Prostate gland (tissue), 2 donors: ENCODE results near the gene AANAT. TPM values are rescaled to one million over a fixed set of nuclear protein-coding genes. Genes with fewer than 3 reads are reported as not detected.
A peak's percentile ranks its signal among the peaks of the same experiment; 100 is the strongest.

Source experiments
- DNase-seq: peaks from one replicate; pipeline ENCODE4 v3.0.0-alpha.2; 2019; ENCODE audit warnings: low spot score
- H3K27ac ChIP-seq, 2 donors: fragments of 200-600 bp; sonication (generic); 2 replicates each; pipeline ENCODE4 v1.5.1; 2017 to 2019
- H3K27me3 ChIP-seq: fragments of 200-600 bp; sonication (generic); replicated peaks from 2 replicates; pipeline ENCODE4 v1.5.1; 2019; ENCODE audit not compliant: insufficient read depth
- H3K36me3 ChIP-seq, 2 donors: fragments of 200-600 bp; sonication (generic); 1 replicate in 1 of 2; 2 replicates in 1 of 2; pipeline versions ENCODE4 v1.5.1 to v1.8.1; 2017 to 2019
- H3K4me1 ChIP-seq: fragments of 200-600 bp; sonication (generic); replicated peaks from 2 replicates; pipeline ENCODE4 v1.5.1; 2019
- H3K4me3 ChIP-seq, 2 donors: fragments of 200-600 bp; sonication (generic); 2 replicates each; pipeline ENCODE4 v1.5.1; 2017 to 2019
- H3K9me3 ChIP-seq: fragments of 200-600 bp; sonication (generic); 2 replicates; pipeline ENCODE4 v1.5.1; 2017
- CTCF ChIP-seq, 4 experiments: fragments of 200-600 bp in 2 of 4; fragments of 450-650 bp in 2 of 4; sonication (generic) in 2 of 4; IDR thresholded peaks; 1 replicate in 3 of 4; 2 replicates in 1 of 4; pipeline ENCODE4 v1.5.1; 2016 to 2019; ENCODE audit warnings: antibody characterized with exemption in 4 of 4, mild to moderate bottlenecking in 2 of 4, moderate library complexity in 2 of 4
- POLR2A ChIP-seq: fragments of 450-650 bp; IDR thresholded peaks from one replicate; pipeline ENCODE4 v1.6.1; 2016; ENCODE audit warnings: antibody characterized with exemption, mild to moderate bottlenecking
- POLR2AphosphoS5 ChIP-seq: sonication (generic); formaldehyde crosslinking; IDR thresholded peaks from one replicate; pipeline ENCODE4 v1.6.1; 2017; ENCODE audit warnings: antibody characterized with exemption
- WGBS: methylation state at CpG from one replicate; pipeline ENCODE4 v1.1.5; 2018; 5-methylcytosine and 5-hydroxymethylcytosine counted together
- intact Hi-C: fragments of 100-400 bp; cut with DNase I; formaldehyde crosslinking; loops from one replicate; pipeline ENCODE4 v1.14.2; 2022
- total RNA-seq, 2 donors: library from RNA; depleted of rRNA; stranded (reverse); fragments of >200 nt; gene quantifications; one replicate each; pipeline ENCODE4 v1.1.0, GENCODE V29; 2016

The AANAT gene
- total RNA-seq, 2 donors from 2014 or later = not detected

DNA sequence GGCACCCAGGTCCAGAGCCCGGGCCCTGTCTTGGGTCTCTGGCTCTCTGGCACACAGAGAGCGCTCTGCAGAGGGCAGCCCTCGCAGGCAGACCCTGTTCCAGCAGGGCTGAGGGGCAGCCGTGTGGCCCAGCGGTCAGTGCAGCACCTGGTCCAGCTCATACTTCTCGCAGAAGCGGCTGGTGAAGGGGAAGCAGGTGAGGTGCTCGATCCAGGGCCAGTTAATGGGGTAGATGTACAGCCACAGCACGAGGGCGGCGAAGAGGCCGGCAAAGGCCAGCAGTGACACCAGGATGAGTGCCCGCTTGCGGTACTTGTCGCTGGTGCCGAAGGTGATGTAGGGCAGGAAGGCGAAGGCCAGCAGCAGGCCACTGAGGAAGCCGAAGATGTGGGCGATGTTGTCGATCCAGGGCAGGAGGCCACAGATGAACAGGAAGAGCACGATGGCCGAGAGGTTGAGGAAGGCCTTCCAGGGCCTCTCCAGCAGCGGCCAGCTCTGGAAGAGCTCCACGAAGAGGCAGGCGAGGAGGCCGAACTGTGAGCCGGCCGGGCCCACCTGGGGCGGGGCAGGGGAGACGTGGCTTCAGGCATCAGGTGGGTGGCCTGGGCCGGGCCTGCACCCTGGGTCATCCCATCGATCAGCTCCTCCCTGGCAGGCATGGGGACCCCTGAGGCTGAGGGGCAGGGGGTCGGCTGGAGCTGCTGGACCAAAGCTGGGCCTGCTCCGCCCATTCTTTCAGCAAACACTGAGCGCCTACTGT lies 4.3 kb downstream of the AANAT start:
- TF ChIP-seq POLR2AphosphoS5 (no peak), POLR2A (no peak), CTCF (IDR thresholded peaks at IDR 0.05) (no peak)
- Histone ChIP-seq H3K4me3 (no peak overlapping the region), H3K36me3 (no peaks in the 10 kb centered on the region), H3K9me3 (no peaks in the 10 kb centered on the region), H3K27me3 (no peaks in the 10 kb centered on the region), H3K4me1 (no peaks in the 10 kb centered on the region), H3K27ac (no peak overlapping the region)
- intact Hi-C loops = no loop called here
- no peak for DNase-seq
- 91% methylated on average over 35 of the region's 35 CpGs for WGBS

- Histone ChIP-seq H3K9me3 (no peaks in the 10 kb centered on the region), H3K36me3 (no peaks in the 10 kb centered on the region), H3K27ac (no peak overlapping the region), H3K27me3 (no peaks in the 10 kb centered on the region), H3K4me3 (no peak overlapping the region), H3K4me1 (no peaks in the 10 kb centered on the region)
- intact Hi-C loops = no loop called here
- WGBS = 94% methylated on average over 15 of the region's 15 CpGs
- TF ChIP-seq POLR2AphosphoS5 (no peak), CTCF (IDR thresholded peaks at IDR 0.05) (no peak), POLR2A (no peak)
- DNase-seq = no peak
Measured at GRCh38 chr17:76472258-76472645, 4.8 kb downstream of the AANAT start.

GRCh38 chr17:76472726-76473125 lies 5.3 kb downstream of the AANAT start:
- no peak for TF ChIP-seq POLR2AphosphoS5
- no peak for TF ChIP-seq POLR2A
- TF ChIP-seq CTCF (IDR thresholded peaks at IDR 0.05) = no peak
- 92% methylated on average over 11 of the region's 11 CpGs for whole genome bisulfite sequencing

DNA sequence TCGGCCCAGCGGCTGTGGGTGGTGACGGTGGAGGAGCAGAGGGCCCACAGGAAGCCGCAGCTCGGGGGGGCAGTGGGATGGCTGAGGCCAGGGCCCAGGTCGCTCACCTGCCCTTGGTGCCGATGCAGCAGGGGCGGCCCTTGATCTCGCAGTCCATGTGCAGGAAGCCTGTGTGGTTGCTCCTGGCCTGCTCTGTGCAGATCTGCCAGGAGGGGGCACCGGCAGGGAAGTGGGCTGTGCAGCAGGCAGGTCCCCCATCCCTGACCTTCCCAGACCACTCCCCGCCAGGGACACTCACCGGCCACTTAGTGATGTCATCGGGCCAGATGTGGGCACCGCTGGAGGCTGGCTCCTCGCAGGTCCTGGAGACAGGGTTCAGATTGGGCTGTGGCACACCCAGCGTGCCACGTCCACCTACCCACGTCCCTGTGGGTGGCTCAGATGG lies 6.2 kb downstream of the AANAT start:
- intact Hi-C loops = no loop called here
- Histone ChIP-seq H3K27ac (no peak overlapping the region), H3K4me3 (no peak overlapping the region), H3K4me1 (no peaks in the 10 kb centered on the region), H3K9me3 (no peaks in the 10 kb centered on the region), H3K36me3 (no peaks in the 10 kb centered on the region), H3K27me3 (no peaks in the 10 kb centered on the region)
- DNase-seq = no peak
- TF ChIP-seq POLR2A = no peak
- TF ChIP-seq POLR2AphosphoS5 = no peak
- peak in 1 of 4 experiments; percentile 17 for TF ChIP-seq CTCF (IDR thresholded peaks at IDR 0.05)
- WGBS = 86% methylated on average over 18 of the region's 18 CpGs

More at GRCh38 chr17:76472726-76473125, 5.3 kb downstream of the AANAT start:
- Histone ChIP-seq H3K27me3 (no peaks in the 10 kb centered on the region), H3K36me3 (no peaks in the 10 kb centered on the region), H3K4me1 (no peaks in the 10 kb centered on the region), H3K9me3 (no peaks in the 10 kb centered on the region), H3K4me3 (no peak overlapping the region), H3K27ac (no peak overlapping the region)
- no peak for DNase-seq
- intact Hi-C loops = no loop called here

DNA sequence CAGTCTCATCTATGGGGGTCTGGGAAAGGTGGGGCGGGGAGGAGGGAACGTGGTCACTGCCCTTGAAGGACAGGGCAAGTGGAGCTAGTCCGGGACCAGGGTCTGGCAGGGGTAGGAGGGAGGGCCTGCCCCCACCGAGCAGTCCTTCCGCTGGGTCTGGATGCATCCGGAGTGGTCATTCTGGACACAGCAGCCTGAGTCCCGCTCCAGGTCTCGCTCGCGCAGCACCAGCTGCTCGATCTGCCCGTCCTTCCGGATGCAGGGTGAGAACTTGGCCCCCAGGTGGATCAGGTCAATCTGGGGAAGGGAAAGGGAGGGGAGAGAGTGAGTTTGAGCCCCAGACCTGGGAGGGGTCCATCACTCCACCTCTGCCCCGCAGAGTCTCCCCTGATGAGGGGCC lies 6.8 kb downstream of the AANAT start:
- intact Hi-C loops = no loop called here
- no peaks in the 10 kb centered on the region for H3K4me1 ChIP-seq
- H3K9me3 ChIP-seq = no peaks in the 10 kb centered on the region
- no peak for DNase-seq
- no peak overlapping the region for H3K4me3 ChIP-seq
- H3K27ac ChIP-seq = no peak overlapping the region
- no peaks in the 10 kb centered on the region for H3K36me3 ChIP-seq
- H3K27me3 ChIP-seq = no peaks in the 10 kb centered on the region
- 92% methylated on average over 14 of the region's 14 CpGs for WGBS
- TF ChIP-seq CTCF (IDR thresholded peaks at IDR 0.05) = no peak
- no peak for TF ChIP-seq POLR2AphosphoS5
- TF ChIP-seq POLR2A = no peak
